ENCODE measurements around the gene ZNF827.

Gene ZNF827

DNA sequence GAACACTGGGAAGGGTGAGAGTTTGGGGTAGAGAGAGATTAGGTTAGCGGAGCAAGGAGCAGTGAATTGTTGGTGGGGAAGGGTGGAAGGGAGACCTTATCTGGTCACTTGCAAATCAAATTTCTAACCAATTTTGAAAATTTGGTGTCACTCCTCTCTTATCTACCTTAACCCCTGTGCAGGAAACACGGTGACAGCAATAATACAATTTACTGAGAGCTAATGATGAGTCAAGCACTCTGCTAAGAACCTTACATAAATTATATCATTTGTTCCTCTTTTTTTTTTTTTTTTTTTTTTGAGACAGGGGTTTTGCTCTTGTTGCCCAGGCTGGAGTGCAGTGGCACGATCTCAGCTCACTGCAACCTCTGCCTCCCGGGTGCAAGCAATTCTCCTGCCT lies 142.3 kb downstream of the ZNF827 start:
- no peak for DNase-seq (ENCODE audit: low read depth)

DNA sequence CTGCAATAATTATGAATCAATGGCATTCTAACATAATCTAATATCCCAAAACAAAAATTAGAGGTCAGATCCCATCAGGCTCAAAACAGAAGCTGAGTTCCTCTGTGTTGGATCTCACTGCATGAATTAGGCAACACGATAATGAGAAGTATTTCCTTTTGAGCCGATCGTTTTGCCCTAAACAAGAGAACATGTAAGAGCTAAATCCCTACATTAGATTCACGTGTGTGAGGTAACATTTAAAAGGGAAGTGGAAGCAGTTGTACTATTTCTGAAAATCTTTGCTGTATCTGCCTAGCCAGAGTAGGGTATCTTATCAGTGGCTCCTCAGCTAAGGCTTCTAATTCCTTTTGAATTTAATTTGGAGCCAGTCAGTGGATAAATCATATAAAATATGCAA lies 143.1 kb downstream of the ZNF827 start:
- DNase-seq (ENCODE audit: low read depth) = no peak

DNA sequence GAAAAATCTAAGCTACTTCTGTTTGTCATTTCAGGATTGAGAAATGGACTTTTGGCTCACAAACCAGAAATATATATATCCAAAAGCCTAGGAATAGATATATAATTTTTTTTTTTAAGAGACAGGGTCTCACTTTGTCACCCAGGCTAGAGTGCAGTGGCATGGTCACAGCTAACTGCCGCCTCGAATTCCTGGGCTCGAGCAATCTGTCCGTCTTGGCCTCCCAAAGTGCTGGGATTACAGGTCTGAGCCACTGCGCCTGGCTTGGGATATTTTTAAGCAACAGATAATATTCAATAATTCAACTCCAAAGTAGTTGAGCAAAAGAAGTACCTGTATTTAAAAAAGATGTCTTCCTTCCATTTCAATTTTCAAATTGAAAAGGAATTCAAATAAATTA lies 146.2 kb downstream of the ZNF827 start:
- DNase-seq (ENCODE audit: low read depth) = no peak

DNA sequence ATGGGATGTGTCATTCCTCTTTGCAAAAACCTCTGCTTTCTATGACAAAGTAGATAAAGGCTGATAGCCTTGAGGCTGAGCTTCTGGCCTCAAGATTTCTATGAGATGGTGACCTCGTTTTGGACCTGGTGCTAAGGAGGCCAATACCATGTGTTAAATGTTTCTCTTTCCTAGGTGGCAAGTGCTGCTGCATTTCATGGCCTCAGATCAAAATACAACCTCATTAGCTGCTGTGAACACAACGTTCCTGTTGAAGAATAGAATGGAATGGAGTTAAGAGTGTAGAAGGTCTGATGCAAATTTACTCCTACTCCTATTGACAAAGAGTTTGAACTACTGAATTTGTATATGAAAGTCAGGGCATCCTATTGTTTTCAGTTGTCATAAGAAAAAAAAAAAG lies 146.6 kb downstream of the ZNF827 start:
- DNase-seq (ENCODE audit: low read depth) = no peak

DNA sequence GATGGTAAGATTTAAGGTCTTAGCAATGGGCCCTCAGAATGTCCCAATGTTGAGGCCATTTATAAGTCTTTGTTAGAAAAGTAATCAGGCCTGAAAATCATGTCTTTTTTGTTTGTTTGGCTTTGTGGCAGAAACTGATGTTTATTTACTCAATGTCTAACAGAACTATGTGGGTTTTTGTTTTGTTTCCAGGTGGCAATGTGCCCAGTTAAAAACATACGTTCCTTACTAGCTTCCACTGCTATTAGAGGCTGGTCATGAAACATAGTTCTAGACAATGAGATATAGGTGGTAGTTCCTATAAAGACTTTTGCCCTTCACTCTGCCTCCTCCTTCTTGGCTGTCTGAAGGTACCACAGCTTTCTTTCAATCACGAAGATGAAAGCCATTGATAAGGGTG lies 149.9 kb downstream of the ZNF827 start:
- no peak for DNase-seq (ENCODE audit: low read depth)

DNA sequence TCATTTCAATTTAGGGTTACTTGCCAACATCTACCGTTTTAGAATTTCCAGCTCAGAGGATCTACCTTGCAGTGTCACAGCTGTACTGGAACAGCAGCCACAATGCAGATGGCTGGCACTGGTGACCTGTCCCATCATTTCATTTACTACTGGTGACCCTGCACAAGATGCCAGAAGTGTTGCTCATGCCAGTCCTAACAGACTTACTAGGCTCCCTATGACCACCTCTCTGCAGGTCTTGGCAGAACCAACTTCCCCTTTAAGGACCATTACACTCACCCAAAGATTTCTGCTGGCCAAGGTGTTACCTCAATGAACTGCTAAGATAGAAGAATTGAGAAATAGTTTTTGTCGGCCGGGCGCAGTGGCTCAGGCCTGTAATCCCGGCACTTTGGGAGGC lies 151.8 kb downstream of the ZNF827 start:
- no peak for DNase-seq (ENCODE audit: low read depth)

DNA sequence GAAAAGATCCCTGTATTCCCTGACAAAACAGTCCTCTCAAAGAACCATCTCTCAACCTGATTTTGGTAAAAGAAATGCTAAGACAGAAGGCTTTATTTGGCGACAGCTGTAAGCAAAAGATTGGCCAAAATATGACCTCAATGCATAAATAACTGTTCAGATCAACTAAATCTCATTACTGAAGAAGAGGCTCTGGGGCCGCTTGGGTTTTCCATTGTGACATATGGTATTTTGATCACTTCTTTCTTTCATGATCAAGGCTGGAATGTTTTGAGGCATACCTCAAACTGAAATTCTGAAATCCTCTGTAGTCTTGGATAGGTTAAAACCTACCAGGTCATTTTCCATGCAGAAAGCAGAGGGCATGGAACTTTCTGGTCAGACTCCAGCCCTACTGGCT lies 152.4 kb downstream of the ZNF827 start:
- DNase-seq (ENCODE audit: low read depth) = no peak

DNA sequence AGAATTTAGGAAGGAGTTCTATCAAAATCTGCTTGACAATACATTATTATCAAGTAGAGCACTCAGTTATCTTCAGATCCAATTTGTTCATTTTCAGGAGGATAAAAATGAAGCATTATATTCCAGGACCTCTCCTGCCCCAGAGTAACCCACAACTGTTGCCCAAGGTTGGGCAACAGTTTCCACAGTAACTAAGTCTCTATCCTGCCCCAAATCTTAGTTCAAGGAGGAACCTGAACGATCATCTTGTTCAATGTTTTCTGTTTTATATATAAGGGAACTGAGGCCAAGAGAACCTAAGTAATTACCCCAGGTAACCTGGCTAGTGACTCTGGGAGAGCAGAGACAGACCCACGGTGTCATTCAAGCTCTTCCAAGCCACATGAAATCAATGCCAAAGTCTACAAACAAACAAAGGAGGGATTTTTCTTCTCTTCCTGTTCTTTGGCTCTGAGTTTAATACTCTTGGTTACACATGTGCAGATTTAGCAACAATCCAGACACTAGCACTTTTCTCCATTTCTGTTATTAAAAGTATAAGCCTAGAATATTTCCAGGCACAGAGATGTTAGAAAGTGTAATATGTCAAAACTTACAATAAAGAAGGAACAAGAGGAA lies 153.1 kb downstream of the ZNF827 start:
- no peak for DNase-seq (ENCODE audit: low read depth)

DNA sequence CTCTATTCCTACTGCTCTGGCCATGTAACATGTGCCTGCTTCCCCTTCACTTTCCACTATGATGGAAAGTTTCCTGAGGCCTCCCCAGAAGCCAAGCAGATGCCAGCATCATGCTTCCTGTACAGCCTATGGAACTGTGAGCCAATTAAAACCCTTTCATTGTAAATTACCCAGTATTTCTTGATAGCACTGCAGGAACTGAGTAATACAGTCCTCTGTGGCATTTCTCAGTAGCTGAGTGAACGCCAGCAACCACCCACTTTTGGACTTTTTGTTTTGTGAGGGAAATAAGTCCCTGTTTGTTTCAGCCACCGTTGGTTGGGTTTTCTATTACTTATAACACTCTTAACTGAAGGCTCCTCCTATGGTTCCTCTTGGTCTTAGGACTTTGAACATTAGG lies 154.6 kb downstream of the ZNF827 start:
- DNase-seq (ENCODE audit: low read depth) = no peak

DNA sequence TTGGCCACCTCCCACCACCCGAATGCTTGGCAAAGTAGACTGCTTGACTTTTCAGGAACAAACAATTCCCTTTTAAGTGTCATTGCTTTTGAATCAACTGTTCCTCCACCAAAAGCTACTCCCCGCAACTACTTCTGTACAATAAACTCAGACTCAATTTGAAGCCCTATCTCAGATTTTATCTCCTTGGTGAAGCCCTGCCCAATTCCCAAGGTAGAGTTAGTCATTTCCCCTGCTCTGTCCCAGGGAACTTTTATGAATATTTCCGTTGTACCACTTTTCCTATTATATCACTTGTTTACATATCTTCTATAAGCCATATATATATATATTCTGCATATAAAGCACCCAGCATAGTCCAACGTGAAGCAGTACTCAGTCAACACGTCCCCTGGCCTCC lies 155.9 kb downstream of the ZNF827 start:
- DNase-seq (ENCODE audit: low read depth) = no peak

DNA sequence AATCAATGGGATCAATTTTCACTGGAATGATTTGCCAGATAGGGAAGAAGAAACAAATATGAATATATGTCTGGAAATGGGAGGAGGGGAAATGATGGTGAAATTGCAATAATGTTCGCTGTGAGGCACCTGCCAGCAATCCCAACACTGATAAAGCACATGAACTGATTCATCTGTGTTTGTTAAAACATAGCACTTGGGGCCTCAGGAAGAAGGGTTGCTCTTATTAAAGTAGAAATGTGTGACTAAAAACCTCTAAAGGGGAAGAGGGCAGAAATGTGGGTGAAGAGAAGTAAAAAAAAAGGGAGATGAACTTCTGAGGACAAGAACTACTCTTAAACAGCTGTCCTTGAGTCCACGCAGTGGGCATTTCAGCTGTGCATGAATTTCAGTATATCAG lies 157.3 kb downstream of the ZNF827 start:
- DNase-seq (ENCODE audit: low read depth) = no peak

DNA sequence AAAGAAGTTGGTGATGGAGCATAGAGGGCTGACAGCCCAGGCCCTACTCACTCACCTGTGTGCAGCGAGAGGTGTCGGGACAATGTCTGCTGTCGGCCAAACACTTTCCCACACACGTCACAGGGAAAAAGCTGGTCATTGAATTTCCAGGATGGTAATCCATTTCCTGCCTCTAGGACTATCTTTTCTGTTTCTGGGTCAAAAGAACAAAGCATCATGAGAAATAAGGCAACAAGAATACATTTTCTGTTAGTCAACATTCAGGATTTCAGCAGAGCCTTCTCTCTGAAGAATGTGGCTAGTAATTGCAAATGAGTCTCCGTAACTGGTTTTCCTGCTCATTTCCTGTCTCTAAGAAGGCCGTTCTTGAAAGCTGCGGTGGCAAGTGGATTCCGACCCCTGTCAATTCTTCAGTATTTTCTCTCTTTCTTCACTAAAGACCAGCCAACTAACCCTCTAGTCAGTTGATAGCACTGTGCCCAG lies 159.3 kb downstream of the ZNF827 start:
- DNase-seq (ENCODE audit: low read depth) = no peak

DNA sequence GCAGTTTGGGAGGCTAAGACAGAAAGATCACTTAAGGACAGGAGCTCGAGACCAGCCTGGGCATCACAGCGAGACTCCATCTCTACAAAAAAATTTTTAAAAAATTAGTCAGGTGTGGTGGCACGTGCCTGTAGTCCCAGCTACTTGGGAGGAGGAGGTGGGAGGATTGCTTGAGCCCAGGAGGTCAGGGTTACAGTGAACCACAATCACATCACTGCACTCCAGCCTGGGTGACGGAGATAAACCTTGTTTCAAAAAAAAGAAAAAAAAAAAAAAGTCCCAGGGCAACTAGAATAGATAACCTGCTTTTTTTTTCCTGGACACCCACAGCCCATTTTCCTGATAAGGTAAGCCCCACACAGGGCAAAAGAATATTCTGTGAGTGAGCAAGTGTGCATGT lies 162.4 kb downstream of the ZNF827 start:
- no peak for DNase-seq (ENCODE audit: low read depth)

DNA sequence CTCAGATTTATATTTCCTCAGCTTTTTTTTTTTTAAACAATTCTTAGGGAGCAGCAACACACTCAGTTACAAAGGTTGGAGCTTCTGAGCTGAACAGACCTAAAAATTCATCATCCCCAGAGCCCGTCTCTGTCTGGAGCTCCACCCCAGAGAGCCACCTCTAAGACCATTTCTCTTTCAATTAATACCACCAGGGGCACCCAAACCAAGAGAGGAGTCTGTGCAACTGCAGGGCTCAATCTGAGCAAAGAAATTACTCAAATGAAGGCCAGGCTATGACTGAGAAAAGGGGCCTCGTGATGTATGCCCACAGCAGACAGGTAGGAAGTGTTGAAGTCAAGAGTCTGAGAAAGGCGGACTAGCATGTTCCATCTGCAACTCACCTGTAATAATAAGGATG lies 163.2 kb downstream of the ZNF827 start:
- no peak for DNase-seq (ENCODE audit: low read depth)

DNA sequence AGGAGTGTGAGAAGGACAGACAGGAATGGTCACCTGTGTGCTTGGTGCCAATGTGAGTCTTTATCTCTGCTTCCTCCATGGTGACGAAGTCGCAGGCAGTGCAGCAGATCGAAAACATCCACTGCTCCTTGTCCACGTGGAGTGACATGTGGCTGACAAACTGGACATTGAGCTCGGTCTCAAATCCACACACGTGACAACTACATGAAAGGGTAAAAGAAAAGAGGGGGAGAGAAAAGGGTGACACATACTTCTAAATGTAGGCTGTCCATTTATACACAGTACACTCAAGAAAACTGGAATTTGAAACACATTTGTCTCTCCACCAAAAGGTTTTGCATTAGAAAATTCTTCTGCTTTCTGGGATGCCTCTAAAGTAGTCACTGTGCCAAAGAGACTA lies 164.2 kb downstream of the ZNF827 start:
- no peak for DNase-seq (ENCODE audit: low read depth)

DNA sequence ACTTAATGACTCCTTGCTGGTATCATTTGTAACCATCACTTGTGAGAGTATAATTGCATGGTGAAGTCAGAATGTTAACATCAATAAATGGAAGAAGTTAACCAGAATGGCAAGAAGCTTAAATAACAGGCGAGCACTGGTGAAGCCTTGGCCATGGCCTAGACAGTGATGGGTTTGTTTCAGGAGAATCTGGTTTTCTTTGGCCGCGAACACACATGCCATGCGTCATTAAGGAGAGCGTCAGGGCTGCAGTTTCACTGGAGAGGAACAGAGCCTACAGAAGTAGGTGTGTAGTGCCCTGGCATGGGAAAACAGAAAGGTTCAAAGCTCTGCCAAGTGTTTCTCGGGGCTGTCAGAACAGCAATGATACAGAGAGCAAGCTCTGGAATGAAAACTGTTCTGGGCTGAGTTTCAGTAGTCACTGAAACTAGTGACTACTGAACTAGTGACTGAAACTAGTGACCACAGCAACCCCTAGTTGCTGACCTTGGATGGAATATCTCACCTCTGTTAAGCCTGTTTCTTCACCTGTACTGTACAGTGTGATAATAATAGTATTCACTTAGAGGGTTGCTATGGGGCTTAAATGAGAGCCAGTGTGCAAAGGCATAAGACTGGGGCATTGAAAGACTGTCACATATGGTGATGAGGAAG lies 164.9 kb downstream of the ZNF827 start:
- no peak for DNase-seq (ENCODE audit: low read depth)

DNA sequence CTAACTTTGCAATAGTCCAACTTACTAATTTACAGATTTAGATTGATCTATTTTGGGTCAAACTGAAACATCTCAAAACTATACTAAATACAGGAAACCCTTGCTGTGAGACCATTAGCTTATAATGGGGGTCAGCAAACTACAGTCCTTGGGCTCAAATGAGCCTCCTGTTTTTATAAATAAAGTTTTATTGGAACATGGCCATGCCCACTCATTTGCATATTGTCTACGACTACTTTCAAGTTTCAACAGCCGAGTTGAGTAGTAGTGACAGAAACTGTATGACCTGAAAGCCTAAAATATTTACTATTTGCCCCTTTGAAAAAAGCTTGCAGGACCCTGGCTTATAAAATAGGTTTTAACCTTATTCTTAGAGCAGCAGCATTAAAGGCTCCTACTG lies 166.3 kb downstream of the ZNF827 start:
- DNase-seq (ENCODE audit: low read depth) = no peak

DNA sequence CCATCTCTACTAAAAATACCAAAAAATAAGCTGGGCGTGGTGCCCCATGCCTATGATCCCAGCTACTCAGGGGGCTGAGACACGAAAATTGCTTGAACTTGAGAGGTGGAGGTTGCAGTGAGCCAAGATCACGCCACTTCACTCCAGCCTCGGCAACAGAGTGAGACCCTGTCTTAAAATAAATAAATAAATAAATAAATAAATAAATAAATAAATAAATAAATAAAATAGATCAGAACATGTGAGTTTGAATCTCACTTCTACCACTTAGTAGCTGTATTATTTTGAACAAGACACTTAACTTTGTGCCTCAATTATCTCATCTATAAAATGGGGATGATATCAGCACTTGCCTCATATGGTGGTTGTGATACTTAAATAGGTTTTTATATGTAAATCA lies 168.5 kb downstream of the ZNF827 start:
- no peak for DNase-seq (ENCODE audit: low read depth)

DNA sequence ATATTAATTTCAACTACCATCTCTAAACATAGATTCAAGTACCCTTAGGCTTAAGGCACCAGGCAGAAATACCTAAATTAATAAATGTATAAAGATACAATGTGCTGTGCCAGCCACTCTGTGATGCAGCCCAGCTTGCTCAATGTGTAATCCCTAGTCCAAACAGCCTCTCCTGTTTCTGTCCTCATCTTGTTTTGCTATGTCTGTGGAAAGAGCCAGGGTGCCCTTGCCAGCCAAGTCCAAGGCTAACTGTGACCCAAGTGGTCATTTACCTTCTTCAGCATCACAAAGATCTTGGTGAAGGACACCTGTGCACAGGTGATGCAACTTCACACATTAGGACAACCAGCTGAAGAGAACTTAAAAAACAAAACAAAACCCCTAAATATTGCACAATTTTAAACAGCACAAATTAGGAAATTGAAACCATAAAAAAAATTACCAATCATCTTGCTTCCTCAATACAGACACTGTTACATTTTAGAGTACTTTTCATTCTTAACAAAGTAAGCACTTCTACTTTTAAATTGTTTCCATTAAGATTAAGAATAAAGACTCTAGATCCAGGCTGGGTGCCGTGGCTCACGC lies 169.1 kb downstream of the ZNF827 start:
- no peak for DNase-seq (ENCODE audit: low read depth)

DNA sequence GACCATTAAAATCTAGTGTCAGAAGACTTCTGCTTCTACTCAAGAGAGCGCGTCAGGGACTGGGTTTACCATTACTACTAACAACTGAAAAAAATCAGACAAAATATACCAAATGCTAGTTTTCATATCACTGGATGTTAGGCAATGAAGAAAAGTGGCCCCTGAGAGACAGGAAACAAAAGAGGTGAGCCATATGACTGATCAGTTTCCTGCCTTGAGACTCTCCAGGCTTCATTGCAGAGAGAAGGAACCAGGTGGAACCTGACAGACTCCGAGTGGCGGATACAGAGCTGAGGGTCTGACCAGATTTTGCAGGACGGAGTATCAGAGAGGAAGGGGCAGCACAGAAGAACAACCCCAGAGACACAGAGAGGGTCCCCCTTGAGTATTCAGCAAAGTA lies 172.3 kb downstream of the ZNF827 start:
- DNase-seq (ENCODE audit: low read depth) = no peak

DNA sequence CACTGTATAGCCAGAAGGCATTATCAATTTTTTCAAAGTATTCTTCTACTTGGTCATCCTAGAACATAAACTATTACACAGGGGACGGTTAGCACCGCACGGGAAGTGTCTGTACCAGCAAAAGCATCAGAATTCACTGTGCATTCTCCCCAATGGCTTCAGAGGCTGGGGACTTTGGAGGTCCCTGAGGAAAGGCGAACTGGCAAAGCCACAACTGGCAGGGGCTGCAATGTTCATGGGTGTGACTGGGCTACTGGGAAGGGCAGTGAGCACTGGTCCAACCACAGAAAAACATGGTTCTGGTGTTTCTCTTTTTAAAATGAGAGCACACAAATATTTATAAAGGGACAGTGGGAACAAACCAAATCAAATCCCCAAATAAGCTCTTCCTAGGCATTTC lies 175.2 kb downstream of the ZNF827 start:
- no peak for DNase-seq (ENCODE audit: low read depth)

DNA sequence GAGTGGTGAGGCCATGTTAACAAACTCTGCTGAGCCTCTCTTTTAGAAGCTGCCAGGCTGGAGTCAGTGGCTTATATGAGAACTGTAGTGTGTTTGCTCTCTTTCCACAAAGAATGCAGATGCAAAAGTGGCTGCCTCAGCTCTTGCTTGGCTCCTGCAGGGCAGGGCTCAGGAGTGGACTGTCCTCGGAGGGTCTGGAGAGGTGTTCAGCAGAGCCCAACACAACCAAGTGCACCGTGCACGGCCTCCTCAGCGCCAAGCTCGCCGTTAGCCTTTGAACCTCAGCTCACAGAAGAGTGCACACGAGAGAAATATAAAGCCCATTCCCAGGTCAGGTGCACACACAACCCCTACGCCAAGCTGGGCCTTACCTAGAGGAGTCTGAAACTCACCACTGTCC lies 175.9 kb downstream of the ZNF827 start:
- no peak for DNase-seq (ENCODE audit: low read depth)

DNA sequence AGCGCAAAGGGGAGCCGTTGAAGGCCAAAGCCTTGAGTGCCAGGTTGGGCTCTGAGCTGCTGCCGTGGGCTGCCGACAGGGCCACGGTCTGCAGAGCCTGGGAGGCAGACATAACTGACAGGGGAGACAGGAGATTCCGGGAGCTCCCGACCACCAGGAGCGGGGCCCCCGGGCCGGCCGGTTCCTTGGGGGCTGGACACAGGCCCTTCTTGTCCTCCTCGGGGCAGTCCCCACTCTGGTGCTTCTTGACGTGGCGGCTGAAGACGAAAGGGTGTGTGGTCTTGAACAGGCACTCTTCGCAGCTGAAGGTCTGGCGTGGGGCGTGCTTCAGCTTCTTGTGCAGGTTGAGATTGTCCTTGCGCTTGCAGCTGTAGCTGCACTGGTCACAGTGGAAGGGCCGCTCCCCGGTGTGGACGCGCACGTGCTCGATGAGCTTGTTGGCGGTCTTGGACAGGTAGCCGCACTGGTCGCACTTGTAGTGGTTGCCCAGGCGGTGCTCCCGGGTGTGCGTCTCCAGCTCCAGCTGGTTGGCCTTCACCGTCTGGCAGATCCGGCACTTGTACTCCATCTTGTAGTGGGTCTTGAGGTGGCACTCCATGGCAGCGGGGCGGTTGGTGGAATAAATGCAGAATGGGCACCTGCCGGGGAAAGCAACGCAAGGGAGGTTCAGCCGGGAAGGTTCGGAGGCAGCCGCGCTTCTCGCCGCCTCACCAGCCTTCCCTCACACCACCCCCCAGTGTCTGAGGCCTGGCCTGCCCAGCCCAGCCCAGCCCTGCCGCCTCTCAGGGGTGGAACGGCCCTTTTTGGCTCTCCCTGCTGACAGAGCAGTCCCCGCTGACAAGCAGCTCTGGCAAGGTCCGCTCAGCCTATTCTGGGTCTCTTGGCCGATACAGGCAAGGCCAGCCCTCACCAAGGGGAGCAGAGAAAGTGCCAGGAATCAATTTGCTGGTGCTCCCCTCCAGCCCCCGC lies 177.4 kb downstream of the ZNF827 start:
- DNase-seq (ENCODE audit: low read depth) = no peak
